H9 (cell line): Measurements from ENCODE around the gene RASA3. TPM values are rescaled to one million over a fixed set of nuclear protein-coding genes. Genes with fewer than 3 reads are reported as not detected.

Source experiments
- DNase-seq: peaks from one replicate; pipeline ENCODE4 v3.0.0-alpha.2; 2017
- H2AFZ ChIP-seq: one replicate; pipeline ENCODE4 v1.6.1; 2013; ENCODE audit warnings: mild to moderate bottlenecking, low read length, control low read depth, moderate library complexity
- H2AK5ac ChIP-seq: 2 replicates; pipeline ENCODE4 v1.6.1; 2013; ENCODE audit warnings: low read length, control low read depth, mixed read lengths; ENCODE audit not compliant: insufficient read length
- H2BK120ac ChIP-seq: one replicate; pipeline ENCODE4 v1.6.1; 2013; ENCODE audit warnings: low read depth, mild to moderate bottlenecking, low read length, control low read depth, inconsistent platforms; ENCODE audit not compliant: poor library complexity, severe bottlenecking
- H2BK12ac ChIP-seq: 2 replicates; pipeline ENCODE4 v1.6.1; 2013; ENCODE audit warnings: low read length, control low read depth, mixed read lengths, low read depth; ENCODE audit not compliant: insufficient read length
- H2BK15ac ChIP-seq: 2 replicates; pipeline ENCODE4 v1.6.1; 2013; ENCODE audit warnings: low read depth, low read length, control low read depth
- H2BK20ac ChIP-seq: one replicate; pipeline ENCODE4 v1.6.1; 2013; ENCODE audit warnings: low read depth, mild to moderate bottlenecking, low read length, control low read depth, inconsistent platforms; ENCODE audit not compliant: poor library complexity, severe bottlenecking
- H2BK5ac ChIP-seq: 2 replicates; pipeline ENCODE4 v1.6.1; 2013; ENCODE audit warnings: low read length, control low read depth, mixed read lengths; ENCODE audit not compliant: insufficient read length
- H3K14ac ChIP-seq: 2 replicates; pipeline ENCODE4 v1.6.1; 2013; ENCODE audit warnings: low read length, control low read depth; ENCODE audit not compliant: insufficient read depth
- H3K18ac ChIP-seq: 2 replicates; pipeline ENCODE4 v1.6.1; 2013; ENCODE audit warnings: low read depth, mild to moderate bottlenecking, mixed read lengths, low read length, control low read depth; ENCODE audit not compliant: insufficient read length
- H3K23ac ChIP-seq: 2 replicates; pipeline ENCODE4 v1.6.1; 2013; ENCODE audit warnings: low read length, control low read depth, mixed read lengths, low read depth; ENCODE audit not compliant: insufficient read length
- H3K23me2 ChIP-seq: 2 replicates; pipeline ENCODE4 v1.6.1; 2013; ENCODE audit warnings: low read depth, mild to moderate bottlenecking, mixed read lengths, low read length, control low read depth; ENCODE audit not compliant: insufficient read length, poor library complexity, severe bottlenecking
- H3K27ac ChIP-seq: 2 replicates; pipeline ENCODE4 v1.5.1; 2013; ENCODE audit warnings: low read length, control low read depth, mixed read lengths, low read depth; ENCODE audit not compliant: insufficient read length
- H3K27me3 ChIP-seq: 2 replicates; pipeline ENCODE4 v1.6.1; 2013; ENCODE audit warnings: low read length, control low read depth, inconsistent platforms; ENCODE audit not compliant: insufficient read depth
- H3K4ac ChIP-seq: 2 replicates; pipeline ENCODE4 v1.6.1; 2013; ENCODE audit warnings: low read depth, mild to moderate bottlenecking, control low read depth, inconsistent platforms, low read length, moderate library complexity
- H3K4me1 ChIP-seq: 2 replicates; pipeline ENCODE4 v1.6.1; 2013; ENCODE audit warnings: low read length, control low read depth, inconsistent platforms; ENCODE audit not compliant: insufficient read depth
- H3K4me2 ChIP-seq: 2 replicates; pipeline ENCODE4 v1.6.1; 2013; ENCODE audit warnings: low read length, control low read depth, mixed read lengths; ENCODE audit not compliant: insufficient read length, insufficient read depth
- H3K56ac ChIP-seq: 2 replicates; pipeline ENCODE4 v1.6.1; 2013; ENCODE audit warnings: low read depth, mild to moderate bottlenecking, mixed read lengths, low read length, control low read depth; ENCODE audit not compliant: insufficient read length
- H3K79me1 ChIP-seq: 2 replicates; pipeline ENCODE4 v1.6.1; 2013; ENCODE audit warnings: low read depth, mild to moderate bottlenecking, moderate library complexity, low read length, control low read depth, inconsistent platforms; ENCODE audit not compliant: insufficient read depth, poor library complexity, severe bottlenecking
- H3K79me2 ChIP-seq: 2 replicates; pipeline ENCODE4 v1.6.1; 2013; ENCODE audit warnings: low read length, control low read depth, inconsistent platforms; ENCODE audit not compliant: insufficient read depth
- H3K9ac ChIP-seq: 2 replicates; pipeline ENCODE4 v1.6.1; 2013; ENCODE audit warnings: low read length, control low read depth, mixed read lengths; ENCODE audit not compliant: insufficient read length; ENCODE audit errors: extremely low read depth
- H3K9me3 ChIP-seq: one replicate; pipeline ENCODE4 v1.6.1; 2013; ENCODE audit warnings: low read depth, low read length, inconsistent platforms; ENCODE audit not compliant: control insufficient read depth
- H3T11ph ChIP-seq: one replicate; pipeline ENCODE4 v1.6.1; 2013; ENCODE audit warnings: mild to moderate bottlenecking, low read length, control low read depth, inconsistent platforms
- H4K20me1 ChIP-seq: one replicate; pipeline ENCODE4 v1.6.1; 2013; ENCODE audit not compliant: control insufficient read depth, insufficient read length, insufficient read depth
- H4K5ac ChIP-seq: 2 replicates; pipeline ENCODE4 v1.6.1; 2013; ENCODE audit warnings: low read depth, mild to moderate bottlenecking, mixed read lengths, low read length, control low read depth; ENCODE audit not compliant: insufficient read length
- H4K8ac ChIP-seq: replicated peaks from 2 replicates; pipeline ENCODE4 v1.6.1; 2013; ENCODE audit warnings: low read length, control low read depth, mixed read lengths, low read depth; ENCODE audit not compliant: insufficient read length
- H4K91ac ChIP-seq: 2 replicates; pipeline ENCODE4 v1.6.1; 2013; ENCODE audit warnings: low read depth, mild to moderate bottlenecking, moderate library complexity, mixed read lengths, low read length, control low read depth; ENCODE audit not compliant: insufficient read length
- H3K27ac Mint-ChIP-seq, 3 experiments: 2 replicates in 2 of 3; 3 replicates in 1 of 3; pipeline ENCODE4 v1.8.0; 2020 to 2021; ENCODE audit warnings: mixed read lengths in 3 of 3, mild to moderate bottlenecking in 1 of 3, moderate library complexity in 1 of 3
- H3K27me3 Mint-ChIP-seq: 2 replicates; pipeline ENCODE4 v1.8.0; 2021; ENCODE audit warnings: low read depth, mild to moderate bottlenecking, moderate library complexity, mixed read lengths
- H3K36me3 Mint-ChIP-seq, 3 experiments: 2 replicates in 2 of 3; 3 replicates in 1 of 3; pipeline ENCODE4 v1.8.0; 2020 to 2021; ENCODE audit warnings: low read depth in 3 of 3, mixed read lengths in 3 of 3; ENCODE audit not compliant: insufficient read depth in 1 of 3
- H3K4me1 Mint-ChIP-seq, 2 experiments: 2 replicates each; pipeline ENCODE4 v1.8.0; 2020; ENCODE audit warnings: mixed read lengths in 2 of 2
- H3K4me3 Mint-ChIP-seq, 2 experiments: 2 replicates in 1 of 2; 3 replicates in 1 of 2; pipeline ENCODE4 v1.8.0; 2020 to 2021; ENCODE audit warnings: mild to moderate bottlenecking in 2 of 2, mixed read lengths in 2 of 2, moderate library complexity in 1 of 2
- H3K9me3 Mint-ChIP-seq, 2 experiments: 2 replicates in 1 of 2; 3 replicates in 1 of 2; pipeline ENCODE4 v1.8.0; 2020; ENCODE audit warnings: mild to moderate bottlenecking in 2 of 2, mixed read lengths in 2 of 2, moderate library complexity in 1 of 2
- CTCF ChIP-seq: fragments of 200-600 bp; sonication (generic); conservative IDR thresholded peaks from 3 replicates; pipeline ENCODE4 v1.8.0; 2021; ENCODE audit warnings: antibody characterized with exemption, mild to moderate bottlenecking
- WGBS: extraction: QIAGEN DNeasy Blood & Tissue Kit; methylation state at CpG from one replicate; pipeline ENCODE4 v1.1.7; 2013; ENCODE audit warnings: missing lambda C conversion rate, low lambda C conversion rate, mixed read lengths; ENCODE audit not compliant: insufficient read length; ENCODE audit errors: extremely low coverage; 5-methylcytosine and 5-hydroxymethylcytosine counted together
- total RNA-seq: library from RNA; stranded (reverse); gene quantifications from 2 replicates; pipeline ENCODE4 v1.2.1, GENCODE V29; 2021

The RASA3 gene
- total RNA-seq, 1 experiment from 2014 or later, result 12.3 TPM

- Histone ChIP-seq H2AK5ac (no peak overlapping the region), H3K4me2 (no peak overlapping the region), H4K91ac (no peak overlapping the region), H3K18ac (no peak overlapping the region), H3K79me1 (no peaks in the 10 kb centered on the region), H3K56ac (no peak overlapping the region), H3K9ac (no peak overlapping the region), H3T11ph (no peak overlapping the region), H2BK12ac (no peak overlapping the region), H2BK20ac (no peak overlapping the region), H3K9me3 (no peaks in the 10 kb centered on the region), H4K8ac (no peak overlapping the region), H4K20me1 (no peaks in the 10 kb centered on the region), H3K27me3 (no peaks in the 10 kb centered on the region), H3K27ac (no peak overlapping the region), H2BK15ac (no peak overlapping the region), H3K4me1 (no peaks in the 10 kb centered on the region), H3K14ac (no peak overlapping the region; the same call in 1 of the 2 replicates), H3K4ac (no peak overlapping the region), H3K23ac (no peak overlapping the region), H3K23me2 (no peaks in the 10 kb centered on the region), H4K5ac (no peak overlapping the region), H2BK120ac (no peak overlapping the region), H2BK5ac (no peak overlapping the region), H3K79me2 (no peaks in the 10 kb centered on the region), H2AFZ (no peak overlapping the region)
- no peak overlapping the region for H3K4me3 Mint-ChIP-seq
- 0 out of 7 replicates have a peak overlapping the region, but pooled peaks of 1 of the 3 experiments have one; percentile 48 for H3K27ac Mint-ChIP-seq
- WGBS, result no CpG with 5 or more reads among the region's 38 CpGs
- H3K27me3 Mint-ChIP-seq, result peaks cover 11% of the 10 kb centered on the region
- TF ChIP-seq CTCF, result peak; percentile 39; the same call in 2 of the 3 replicates
- DNase-seq, result peak; percentile 39
- H3K9me3 Mint-ChIP-seq, result peaks cover 3 to 10% of the 10 kb centered on the region in 2 experiments; a peak in 3 of 5 replicates
- peaks cover 7 to 9% of the 10 kb centered on the region in 2 experiments for H3K4me1 Mint-ChIP-seq
- H3K36me3 Mint-ChIP-seq, result peaks cover 0 to 9% (median 0%) of the 10 kb centered on the region in 3 experiments; a peak in 1 of 7 replicates
These were observed 202.5 kb downstream of the RASA3 start for GRCh38 chr13:113929628-113930615.
